CD4-positive, alpha-beta T cell treated with Interleukin-12 subunit alpha and Interleukin-12 subunit beta, for 1 hour (primary cell): ENCODE measurements around the gene RANBP1.

Experiments
- DNase-seq: peaks from one replicate; pipeline ENCODE4 v3.0.0-alpha.2; 2020

Gene RANBP1

DNA sequence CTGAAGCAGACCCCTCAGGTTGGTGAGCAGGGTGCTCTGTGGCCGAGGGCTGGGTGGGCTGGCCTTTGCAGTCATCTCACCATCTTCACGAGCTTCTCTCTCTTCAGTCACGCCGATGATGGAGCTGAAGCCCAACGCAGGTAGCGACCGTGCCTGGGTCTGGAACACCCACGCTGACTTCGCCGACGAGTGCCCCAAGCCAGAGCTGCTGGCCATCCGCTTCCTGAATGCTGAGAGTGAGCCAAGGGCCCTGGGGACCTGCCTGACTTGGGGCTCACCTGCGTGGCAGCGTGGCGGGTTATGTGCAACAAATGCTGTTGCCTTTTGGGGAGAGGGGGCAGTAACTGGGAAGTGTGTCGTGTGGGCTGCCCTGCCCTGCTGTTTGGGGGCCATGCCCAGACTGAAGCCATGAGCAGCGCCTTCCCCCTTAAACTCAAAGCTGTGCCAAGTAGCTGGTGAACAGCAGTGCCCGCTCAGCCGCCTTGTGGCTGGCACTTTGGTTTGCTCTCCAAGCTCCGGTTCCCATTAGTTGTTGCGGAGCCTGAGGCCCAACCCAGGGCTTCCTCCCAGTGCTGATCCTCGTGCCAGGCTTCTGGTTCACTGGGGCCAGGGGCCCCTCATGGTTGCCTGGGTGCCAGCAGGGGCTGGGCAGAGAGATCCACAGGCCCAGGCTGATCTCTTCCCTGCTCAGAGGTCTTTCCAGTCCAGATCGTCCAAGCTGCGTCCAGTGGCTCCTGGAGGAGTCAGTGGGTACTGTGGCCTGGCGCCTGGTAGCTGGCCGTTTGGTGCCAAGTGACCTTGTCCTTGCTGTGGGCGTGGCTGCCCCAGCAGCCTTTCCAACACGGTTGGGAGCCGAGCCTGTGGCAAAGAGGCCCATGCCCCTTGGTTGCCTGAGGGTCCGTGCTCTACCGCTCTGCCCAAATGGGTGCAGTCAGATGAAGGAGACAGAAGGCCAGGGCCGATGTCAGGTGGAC is 9.6 kb downstream of the RANBP1 start:
- no peak for DNase-seq

DNA sequence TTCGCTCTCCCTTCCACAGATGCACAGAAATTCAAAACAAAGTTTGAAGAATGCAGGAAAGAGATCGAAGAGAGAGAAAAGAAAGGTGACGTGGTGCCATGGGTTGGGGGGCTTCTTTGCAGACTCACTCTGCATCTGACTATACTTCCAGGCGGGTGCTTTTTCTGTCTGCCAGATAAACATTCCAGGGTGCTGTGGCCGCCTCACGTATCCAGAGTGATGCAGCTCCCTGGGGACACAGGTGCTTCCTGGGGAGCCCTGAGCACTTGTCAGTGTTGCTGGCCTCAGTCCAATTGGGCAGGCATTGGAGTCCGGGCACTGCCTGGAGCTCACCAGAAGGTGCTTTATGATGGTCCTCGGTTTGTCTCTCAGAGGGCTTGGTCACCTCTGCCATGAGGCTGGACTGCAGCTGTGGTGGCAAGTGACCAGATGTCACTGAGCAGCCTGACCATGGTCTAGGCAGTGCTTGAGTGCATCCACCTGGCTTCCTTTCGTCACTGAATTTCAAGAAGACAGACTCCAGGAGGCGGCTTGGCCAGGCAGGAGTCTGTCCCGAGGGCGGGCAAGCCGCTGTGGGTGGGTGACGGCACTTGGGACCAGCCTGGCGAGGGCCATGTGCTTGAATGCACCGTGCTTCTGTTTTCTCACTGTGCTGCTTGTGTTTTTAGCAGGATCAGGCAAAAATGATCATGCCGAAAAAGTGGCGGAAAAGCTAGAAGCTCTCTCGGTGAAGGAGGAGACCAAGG is 10.6 kb downstream of the RANBP1 start:
- DNase-seq = no peak

DNA sequence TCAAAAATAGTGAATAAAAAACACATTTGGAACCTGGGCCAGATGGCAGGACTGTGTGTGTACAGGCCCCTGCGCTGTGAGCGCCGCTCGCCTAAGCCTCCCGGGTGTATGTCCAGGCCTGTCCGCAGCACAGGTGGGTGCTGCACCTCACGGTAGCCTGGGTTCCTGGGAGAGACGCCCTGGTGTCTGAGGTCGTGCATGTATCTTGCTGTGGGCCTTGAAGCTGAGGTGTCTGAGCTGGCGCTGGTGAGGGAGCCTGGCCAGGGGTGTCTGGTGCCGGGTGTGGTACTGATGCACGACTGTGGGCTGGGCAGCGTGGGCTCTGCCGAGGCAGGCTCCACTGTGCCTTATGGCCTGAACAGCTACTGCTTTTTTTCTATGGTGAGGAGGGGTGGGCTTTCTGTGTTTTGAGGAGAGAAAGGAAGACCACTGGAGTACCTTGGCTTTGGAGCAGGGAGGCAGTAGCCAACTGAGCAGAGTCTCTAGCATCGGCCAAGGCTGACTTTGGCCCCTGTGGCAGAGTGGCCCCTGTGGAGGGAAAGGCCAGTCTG is 11.5 kb downstream of the RANBP1 start:
- DNase-seq = no peak

DNA sequence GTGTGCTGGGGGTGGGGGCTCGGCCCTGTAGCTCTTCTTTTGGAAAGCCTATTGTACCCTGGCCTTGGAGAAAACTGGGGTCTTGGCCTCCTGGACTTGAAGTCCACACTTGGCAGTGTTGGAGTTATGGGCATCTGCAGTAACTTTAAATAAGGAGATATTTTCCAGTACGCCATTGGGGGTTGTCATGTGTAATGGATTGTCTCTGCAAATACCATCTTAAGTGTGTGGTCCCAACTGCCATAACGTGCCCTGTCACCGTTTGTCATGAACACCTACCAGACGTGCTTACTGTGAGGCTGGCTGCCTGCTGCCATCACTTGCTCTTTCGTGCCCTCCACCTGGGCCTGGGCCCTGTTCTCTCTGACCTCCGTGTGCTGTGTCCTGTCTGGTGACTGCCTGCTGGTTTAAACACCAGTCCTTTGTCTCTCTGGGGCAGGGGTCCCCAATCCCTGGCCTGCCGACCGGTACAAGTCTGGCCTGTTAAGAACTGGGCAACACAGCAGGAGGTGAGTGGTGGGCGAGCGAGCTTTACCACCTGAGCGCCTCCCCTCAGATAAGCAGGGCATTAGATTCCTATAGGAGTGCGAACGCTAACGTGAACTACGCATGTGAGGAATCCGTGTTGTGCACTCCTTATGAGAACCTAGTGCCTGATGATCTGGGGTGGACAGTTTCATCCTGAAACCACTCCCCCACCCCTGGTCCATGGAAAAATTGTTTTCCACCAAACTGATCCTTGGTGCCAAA is 12.1 kb downstream of the RANBP1 start:
- no peak for DNase-seq

DNA sequence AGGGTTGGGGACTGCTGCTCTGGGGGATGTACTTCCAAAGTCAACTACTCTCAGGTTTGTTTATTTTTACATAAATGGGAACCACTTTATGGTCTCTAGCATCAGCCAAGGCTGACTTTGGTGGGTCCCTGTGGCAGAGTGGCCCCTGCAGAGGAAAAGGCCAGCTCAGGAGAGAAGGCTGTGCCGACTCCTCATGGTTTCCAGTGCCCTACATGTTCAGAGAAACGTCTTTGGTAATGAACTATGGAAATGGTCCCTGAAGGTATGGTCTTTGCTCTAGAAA is 12.7 kb downstream of the RANBP1 start:
- DNase-seq = no peak

DNA sequence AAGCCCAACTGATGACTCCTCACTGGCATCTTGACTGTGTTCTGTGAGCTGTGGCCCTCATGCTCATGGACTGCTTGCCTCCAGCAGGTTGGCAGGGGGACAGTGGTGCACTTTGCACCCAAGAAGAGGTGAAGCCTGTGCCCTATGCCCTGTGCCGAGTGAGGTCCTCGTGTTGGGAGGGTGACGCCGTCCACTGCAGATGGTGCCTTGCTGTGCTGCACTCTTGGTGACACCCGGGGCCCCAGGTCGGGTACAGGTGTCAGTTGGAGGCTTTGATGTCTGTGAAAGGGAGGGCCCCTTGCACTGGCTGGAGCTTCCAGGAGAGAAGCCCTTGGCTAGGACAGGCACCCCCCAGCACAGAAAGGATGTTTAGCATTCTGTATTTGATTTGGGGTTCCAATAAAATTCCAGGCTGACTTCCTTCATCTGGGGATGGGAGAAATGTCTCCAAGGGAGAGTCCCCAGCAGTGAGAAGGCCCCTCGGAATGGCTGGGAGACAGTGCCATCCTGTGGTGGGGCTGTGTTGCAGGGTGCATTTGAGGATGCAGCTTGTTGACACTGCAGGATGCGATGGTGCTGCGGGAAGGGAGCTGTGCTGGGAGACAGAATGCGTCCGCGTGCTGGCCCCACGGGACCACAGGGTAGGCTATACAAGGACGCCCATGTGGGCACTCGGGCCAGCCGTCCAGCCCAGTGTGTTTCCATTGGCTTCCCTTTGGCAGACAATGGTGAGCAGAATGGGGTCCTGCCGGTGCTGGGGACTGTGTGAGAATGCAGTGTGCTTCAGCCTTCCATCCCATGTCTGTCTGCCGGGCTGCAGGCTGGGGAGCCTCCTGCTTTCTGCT is 13.2 kb downstream of the RANBP1 start:
- DNase-seq = peak; percentile 65

DNA sequence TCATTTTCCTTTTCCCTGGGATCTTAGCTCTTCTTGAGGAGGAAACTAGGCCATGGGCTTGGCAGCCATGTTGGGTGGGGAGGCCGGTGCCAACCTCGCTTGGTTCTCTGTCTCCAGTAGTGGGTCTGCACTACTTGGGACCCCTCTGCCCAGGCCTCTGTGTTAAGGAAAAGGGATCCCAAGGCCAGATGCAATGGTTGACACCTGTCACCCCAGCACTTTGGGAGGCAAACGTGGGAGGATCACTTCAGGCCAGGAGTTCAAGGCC is 13.8 kb downstream of the RANBP1 start:
- DNase-seq = no peak

DNA sequence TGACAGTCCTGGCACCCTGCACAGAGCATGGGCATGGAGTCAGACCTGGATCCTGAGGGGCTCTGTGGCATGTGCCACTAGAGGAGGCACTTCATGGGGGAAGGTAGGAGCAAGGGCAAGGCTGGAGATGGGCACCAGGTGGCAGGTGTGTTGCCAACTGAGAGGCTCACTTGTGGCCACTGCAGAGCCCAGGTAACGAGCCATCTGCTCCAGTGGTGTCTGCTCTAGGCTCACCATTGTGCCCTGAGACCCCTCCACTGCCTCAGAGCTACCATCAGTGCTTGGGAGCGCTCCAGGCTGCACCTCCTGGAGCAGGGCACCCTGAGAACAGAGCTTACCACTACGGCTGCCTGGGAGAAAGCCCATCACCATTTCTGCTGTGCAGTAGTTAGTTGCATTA is 14.4 kb downstream of the RANBP1 start:
- DNase-seq = peak; percentile 25

DNA sequence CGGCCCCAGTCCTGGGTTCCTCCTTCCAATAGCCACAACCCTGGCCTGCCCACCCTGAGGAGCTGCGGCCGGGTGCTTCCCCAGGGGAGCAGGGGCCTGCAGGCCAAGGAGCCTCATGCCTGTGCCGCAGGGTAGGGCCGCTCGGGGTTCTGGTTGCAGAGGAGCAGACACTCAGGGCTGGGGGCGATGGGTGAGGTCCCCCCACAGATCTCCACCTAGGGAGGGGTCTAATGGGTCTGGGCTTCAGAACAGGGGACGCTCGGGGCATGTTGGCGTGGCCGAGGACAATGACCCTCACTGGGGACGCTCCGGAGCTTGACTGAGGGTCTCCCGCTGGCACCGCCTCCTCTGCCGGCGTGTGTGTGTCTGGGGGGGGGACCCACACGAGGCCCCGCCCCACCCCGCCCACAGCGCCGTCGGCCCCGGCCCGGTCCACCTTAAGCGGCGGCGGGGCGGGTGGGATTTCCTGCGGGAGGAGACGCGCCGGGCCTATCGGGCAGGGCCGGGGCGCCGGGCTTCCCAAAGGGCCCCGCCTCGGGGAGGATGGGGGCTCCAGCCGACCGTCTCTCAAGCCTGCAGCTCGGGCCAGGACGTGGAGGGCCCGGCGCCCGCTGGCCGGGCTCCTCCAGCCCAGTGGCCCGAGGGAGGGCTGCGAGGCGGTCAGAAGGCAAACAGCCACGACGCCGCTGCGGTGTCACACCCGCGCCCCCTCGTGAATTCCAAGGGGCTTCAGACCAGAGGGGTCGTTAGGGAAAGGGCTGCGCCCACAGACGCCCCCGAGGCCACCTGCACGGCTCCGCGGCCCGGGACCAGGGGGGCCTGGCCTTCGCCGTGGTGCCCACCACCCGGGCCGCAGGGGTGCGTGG is 15.1 kb downstream of the RANBP1 start:
- peak; percentile 83 for DNase-seq

DNA sequence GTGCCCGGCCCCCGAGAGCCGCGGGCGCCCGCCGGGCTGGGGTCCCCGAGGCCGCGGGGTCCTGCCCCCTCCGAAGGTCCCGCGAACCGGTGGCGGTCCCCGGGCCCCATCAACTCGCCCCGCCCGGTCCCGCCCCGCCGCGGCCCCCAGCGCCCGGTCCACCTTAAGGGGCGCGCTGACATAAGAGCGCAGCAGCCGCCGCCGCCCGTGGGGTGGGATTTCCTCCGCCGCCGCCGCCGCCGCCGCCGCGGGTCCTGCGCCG is 15.6 kb downstream of the RANBP1 start, which contains the start of gene ZDHHC8:
TSS of gene ZDHHC8 (plus strand) at position 208 of the 262 bp plus-strand sequence. CDS start 144 bp downstream, outside the sequence.
- peak; percentile 55 for DNase-seq

DNA sequence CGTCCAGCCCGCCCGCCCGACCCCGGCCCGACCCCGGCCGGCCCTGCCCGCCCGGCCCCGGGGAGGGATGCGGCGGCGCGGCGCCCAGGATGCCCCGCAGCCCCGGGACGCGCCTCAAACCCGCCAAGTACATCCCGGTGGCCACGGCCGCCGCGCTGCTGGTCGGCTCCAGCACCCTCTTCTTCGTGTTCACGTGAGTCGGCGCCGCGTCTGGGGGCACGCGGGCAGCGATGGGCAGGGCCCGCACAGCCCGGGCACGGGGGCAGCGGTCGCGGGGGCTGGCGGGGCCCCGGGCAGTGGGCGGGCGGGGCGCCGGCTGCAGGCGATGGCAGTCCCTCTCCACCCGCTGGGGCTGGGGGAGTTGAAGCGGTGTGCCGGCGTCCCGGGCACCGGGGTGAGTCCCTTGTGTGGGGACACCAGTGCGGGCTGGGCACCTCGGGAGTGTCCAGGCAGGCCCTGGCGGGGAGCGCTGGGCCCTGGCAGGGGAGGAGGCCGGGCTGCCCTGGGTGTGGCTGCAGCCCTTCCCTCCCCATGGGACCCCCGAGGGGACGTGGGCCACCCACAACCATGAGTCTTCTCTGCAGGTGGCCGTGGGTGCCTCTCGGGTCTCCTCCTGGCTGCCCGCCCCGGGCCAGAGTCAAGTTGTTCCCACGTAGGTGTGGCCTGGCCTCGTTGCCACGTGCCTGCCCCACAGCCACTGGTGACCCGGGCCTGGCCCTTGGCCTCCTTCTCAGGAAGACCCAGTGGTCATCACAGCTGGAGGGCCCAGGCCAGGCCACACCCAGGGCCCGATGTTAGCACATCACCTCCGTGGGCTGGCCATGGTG is 16.2 kb downstream of the RANBP1 start:
- DNase-seq = peak; percentile 11

DNA sequence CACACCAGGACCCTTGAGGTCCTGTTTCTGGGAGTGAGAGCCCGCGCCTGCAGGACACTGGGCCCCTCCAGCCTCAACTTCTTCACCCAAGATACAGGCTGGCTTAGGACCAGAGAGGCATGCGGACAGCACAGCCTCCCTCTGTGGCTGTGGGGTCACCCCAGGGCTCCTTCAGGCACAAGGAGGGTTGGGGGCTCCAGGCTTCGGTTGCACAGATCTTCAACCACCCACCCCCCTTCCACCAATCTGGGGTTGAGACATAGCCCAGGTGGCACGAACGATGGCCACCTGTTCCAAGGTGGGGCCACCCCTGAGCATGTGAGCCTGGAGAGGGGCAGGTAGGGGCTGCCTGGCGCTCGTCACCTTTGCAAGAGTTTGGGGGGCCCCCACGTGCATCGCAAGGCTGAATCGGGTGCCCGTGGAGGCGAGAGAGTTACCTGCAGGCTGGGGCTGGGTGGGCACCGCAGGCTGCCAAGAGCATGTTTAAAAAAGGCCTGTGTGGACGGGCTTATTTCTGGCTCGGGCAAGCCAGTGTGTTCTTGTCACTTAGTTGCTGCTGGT is 16.9 kb downstream of the RANBP1 start:
- no peak for DNase-seq

DNA sequence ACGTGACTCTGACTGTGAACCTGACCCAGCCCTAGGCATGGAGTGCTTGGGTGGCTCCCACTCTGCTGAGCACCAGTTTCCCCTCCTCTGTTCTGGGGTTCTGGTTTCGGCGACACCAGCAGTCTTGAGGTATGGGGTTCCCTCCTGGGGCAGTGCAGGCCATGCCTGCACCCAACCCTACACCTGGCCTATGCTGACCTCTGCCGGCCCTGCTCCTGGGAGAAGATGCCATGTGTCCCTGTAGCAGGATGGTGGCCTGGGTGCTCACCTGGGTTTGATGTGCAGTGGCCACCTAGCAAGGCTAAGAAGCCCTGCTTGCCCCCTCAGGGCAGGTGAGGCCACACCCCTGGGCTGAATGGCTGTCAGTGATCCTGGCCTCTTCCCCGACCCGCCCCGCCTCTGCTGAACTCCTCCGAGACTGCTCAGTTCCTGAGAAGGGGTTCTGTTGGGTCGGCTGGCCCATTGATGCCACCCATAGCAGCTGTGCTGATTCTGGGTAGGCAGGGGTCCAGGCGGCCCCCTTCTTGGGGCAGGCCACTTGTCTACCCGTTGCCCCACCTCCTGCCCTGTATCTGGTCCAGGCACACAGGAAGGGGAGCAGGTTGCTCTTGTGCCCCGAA is 18.1 kb downstream of the RANBP1 start:
- DNase-seq = no peak

DNA sequence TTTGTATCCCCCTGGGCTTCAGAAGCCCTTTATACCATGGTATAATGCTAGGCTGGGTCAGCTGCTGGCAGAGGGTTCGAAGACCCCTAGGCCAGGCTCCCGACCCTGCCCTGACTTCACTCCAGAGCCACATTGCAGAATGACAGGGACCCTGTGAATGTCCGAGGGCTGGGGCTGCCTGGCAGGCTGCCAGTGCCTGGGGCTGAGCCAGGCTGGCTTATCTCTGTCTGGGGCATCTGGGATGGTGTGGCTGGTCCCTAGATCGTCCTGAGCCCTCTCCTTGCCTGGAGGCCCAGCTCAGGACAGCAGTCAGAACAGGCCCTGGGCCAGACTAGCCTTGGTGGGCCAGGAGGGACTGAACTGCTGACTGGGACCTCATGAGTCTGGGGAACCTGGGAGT is 19.4 kb downstream of the RANBP1 start:
- no peak for DNase-seq

DNA sequence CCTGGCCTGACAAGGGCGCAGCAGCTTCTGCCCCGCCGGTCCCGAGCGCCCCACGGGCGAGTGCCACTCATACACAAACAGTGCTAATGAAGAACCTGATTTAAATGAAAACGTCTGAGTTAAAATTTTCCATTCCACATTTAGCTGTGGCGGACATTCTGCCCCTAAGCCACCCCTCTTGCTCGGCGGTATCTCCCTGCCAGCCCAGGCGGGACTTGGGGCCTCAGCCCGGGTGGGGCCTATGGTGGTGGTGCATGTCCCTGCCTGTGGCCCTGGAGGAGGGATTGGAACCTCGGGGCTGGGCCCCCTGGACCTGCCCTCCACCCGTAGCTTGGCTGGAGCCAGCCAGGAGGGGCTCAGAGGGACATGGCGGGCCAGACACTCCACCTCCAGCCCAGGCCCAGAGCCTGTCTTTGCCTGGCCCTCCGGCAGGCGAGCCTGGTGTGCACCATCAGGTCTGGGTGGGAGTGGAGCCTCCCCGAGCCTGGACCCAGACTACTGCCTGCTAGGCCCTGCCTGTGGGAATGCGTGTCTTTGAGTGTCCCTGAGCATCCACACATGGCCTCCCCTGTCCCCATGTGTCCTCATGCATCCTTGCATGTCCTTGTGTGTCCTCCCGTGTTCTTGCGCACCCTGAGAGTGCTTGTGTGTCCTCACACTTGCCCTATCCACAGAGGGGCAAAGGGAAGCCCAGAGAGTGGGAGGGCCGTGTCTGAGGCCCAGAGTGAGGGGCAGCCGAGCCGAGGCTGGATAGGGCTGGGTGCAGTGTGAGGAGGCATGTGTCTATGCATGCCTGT is 20.1 kb downstream of the RANBP1 start:
- no peak for DNase-seq

DNA sequence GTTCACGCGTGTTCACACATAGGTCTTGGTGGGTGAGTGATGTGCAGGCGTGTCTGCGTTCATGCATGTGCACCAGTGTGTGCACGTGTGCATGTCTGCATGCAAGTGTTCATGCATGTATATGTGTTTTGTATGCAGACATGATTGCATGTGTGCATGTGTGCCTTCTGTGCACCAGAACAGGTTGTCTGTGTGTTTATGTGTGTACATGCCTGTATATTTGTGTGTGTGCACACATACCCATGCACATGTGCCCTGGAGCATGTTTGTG is 20.6 kb downstream of the RANBP1 start:
- DNase-seq = no peak

DNA sequence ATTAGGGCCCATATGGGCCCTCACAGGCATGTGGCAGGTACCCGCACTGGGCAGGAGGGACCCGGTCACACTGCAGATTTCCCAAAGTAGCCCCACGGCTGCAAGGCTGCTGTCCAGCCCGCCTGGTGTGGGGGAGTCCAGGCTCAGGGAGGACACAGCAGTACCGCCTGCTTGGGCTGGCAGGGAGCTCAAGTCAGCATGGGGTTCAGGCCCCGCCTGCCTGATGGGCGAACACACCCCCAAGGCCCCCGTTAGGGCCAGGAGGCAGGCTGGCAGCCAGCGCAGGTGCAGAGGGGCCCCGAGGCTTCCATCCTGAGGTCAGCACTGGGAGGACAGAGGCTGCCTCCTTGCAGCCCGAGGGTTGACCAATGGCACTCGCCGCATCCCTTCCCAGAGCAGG is 21.2 kb downstream of the RANBP1 start:
- no peak for DNase-seq

DNA sequence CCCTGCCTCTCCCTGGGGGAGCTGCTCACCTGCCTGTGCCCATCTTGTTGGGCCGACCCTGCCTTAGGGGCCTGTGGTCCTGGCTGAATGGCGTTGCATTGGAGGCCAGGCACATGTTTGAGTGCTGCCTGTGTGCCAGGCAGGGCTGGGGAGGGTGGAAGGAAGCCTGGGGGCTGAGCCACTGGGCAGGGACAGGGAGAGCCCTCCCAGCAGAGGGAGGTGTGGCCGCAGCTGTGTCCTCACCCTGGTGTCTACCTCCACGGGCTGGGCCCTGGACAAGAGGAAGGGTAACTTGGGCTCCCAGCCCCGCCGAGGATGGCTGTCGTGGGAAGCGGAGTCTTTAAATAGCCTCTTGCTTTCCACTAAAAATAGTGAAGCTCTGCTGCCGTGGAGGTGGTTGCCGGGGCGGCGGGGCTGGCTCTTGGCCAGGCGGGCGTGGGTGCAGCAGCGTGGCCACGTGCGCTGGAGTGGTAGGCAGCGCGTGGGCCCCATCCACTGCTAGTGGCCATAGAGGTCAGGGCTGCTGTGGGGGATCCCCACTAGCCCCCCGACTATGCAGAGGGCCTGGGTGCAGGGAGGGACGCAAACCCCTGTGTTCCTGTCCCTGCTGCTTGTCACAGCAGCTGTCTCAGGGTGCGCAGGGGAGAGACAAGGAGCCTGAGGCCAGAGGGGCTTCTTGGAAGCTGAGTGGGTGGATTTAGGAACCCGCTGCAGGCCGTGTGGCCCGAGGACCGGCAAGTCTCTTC is 21.9 kb downstream of the RANBP1 start:
- DNase-seq = no peak

DNA sequence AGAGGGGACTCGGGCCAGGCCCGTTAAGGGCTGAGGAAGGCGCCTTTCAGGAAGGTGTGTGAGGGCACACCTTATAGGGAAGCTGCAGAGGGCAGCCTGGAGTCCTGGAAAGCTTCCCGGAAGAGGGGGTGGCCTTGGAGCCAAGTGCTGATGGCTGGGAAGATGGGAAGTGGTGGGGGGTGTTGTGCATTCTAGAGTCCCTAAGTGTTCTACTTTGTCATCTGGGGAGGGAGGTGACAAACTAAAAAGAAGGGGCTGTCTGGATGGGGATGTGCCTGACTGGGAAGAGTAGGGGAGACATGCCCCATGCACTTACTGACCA is 22.5 kb downstream of the RANBP1 start:
- no peak for DNase-seq
